ENCODE data around the gene ESRRG.

The ESRRG gene

GRCh38 chr1:216632980-216633379 lies 90.2 kb downstream of the ESRRG start:
- no peaks in the 10 kb centered on the region for H3K36me3 ChIP-seq (ENCODE audit: insufficient read depth, low read length)
- H3K27ac ChIP-seq, result no peak overlapping the region
- TF ChIP-seq POLR2AphosphoS5 (IDR thresholded peaks at IDR 0.05; ENCODE audit: borderline replicate concordance, low read depth, low read length) (no peak), EZH2 (IDR thresholded peaks at IDR 0.05) (no peak), FOXP2 (optimal IDR thresholded peaks at IDR 0.05; ENCODE audit: control extremely low read depth, extremely low read length, insufficient read depth) (no peak)
- no peak overlapping the region for H3K4me3 ChIP-seq
- DNase-seq (ENCODE audit: low read depth, low spot score), result no peak
- no peak overlapping the region for H3K9ac ChIP-seq (ENCODE audit: insufficient read length)
- H3K9me3 ChIP-seq (ENCODE audit: low read depth, low read length), result no peaks in the 10 kb centered on the region

- Histone ChIP-seq H3K36me3 (ENCODE audit: insufficient read depth, low read length) (no peaks in the 10 kb centered on the region), H3K9me3 (ENCODE audit: low read depth, low read length) (no peaks in the 10 kb centered on the region), H3K27ac (no peak overlapping the region), H3K9ac (ENCODE audit: insufficient read length) (no peak overlapping the region), H3K4me3 (no peak overlapping the region)
- DNase-seq (ENCODE audit: low read depth, low spot score), result no peak
- TF ChIP-seq POLR2AphosphoS5 (IDR thresholded peaks at IDR 0.05; ENCODE audit: borderline replicate concordance, low read depth, low read length) (no peak), EZH2 (IDR thresholded peaks at IDR 0.05) (no peak), FOXP2 (optimal IDR thresholded peaks at IDR 0.05; ENCODE audit: control extremely low read depth, extremely low read length, insufficient read depth) (no peak)
These were observed 92.7 kb downstream of the ESRRG start for GRCh38 chr1:216630532-216630931.

GRCh38 chr1:216627252-216627651 lies 96.0 kb downstream of the ESRRG start:
- no peaks in the 10 kb centered on the region for H3K36me3 ChIP-seq (ENCODE audit: insufficient read depth, low read length)

GRCh38 chr1:216626394-216627067 lies 96.7 kb downstream of the ESRRG start:
- Histone ChIP-seq H3K27ac (no peak overlapping the region), H3K9me3 (ENCODE audit: low read depth, low read length) (no peaks in the 10 kb centered on the region), H3K9ac (ENCODE audit: insufficient read length) (no peak overlapping the region), H3K36me3 (ENCODE audit: insufficient read depth, low read length) (no peaks in the 10 kb centered on the region), H3K4me3 (no peak overlapping the region)
- no peak for DNase-seq (ENCODE audit: low read depth, low spot score)
- TF ChIP-seq POLR2AphosphoS5 (IDR thresholded peaks at IDR 0.05; ENCODE audit: borderline replicate concordance, low read depth, low read length) (no peak), EZH2 (IDR thresholded peaks at IDR 0.05) (no peak), FOXP2 (optimal IDR thresholded peaks at IDR 0.05; ENCODE audit: control extremely low read depth, extremely low read length, insufficient read depth) (no peak)

More at GRCh38 chr1:216627252-216627651, 96.0 kb downstream of the ESRRG start:
- no peak overlapping the region for H3K4me3 ChIP-seq
- TF ChIP-seq FOXP2 (optimal IDR thresholded peaks at IDR 0.05; ENCODE audit: control extremely low read depth, extremely low read length, insufficient read depth), result no peak
- TF ChIP-seq POLR2AphosphoS5 (IDR thresholded peaks at IDR 0.05; ENCODE audit: borderline replicate concordance, low read depth, low read length), result no peak
- TF ChIP-seq EZH2 (IDR thresholded peaks at IDR 0.05), result no peak
- no peak overlapping the region for H3K27ac ChIP-seq
- no peak overlapping the region for H3K9ac ChIP-seq (ENCODE audit: insufficient read length)
- H3K9me3 ChIP-seq (ENCODE audit: low read depth, low read length), result no peaks in the 10 kb centered on the region
- DNase-seq (ENCODE audit: low read depth, low spot score), result no peak

- Histone ChIP-seq H3K27ac (no peak overlapping the region), H3K9me3 (ENCODE audit: low read depth, low read length) (no peaks in the 10 kb centered on the region), H3K36me3 (ENCODE audit: insufficient read depth, low read length) (no peaks in the 10 kb centered on the region), H3K4me3 (no peak overlapping the region), H3K9ac (ENCODE audit: insufficient read length) (no peak overlapping the region)
- no peak for DNase-seq (ENCODE audit: low read depth, low spot score)
- TF ChIP-seq EZH2 (IDR thresholded peaks at IDR 0.05), result no peak
- no peak for TF ChIP-seq FOXP2 (optimal IDR thresholded peaks at IDR 0.05; ENCODE audit: control extremely low read depth, extremely low read length, insufficient read depth)
- no peak for TF ChIP-seq POLR2AphosphoS5 (IDR thresholded peaks at IDR 0.05; ENCODE audit: borderline replicate concordance, low read depth, low read length)
These were observed 101.7 kb downstream of the ESRRG start for GRCh38 chr1:216621536-216621935.

- Histone ChIP-seq H3K9me3 (ENCODE audit: low read depth, low read length) (no peaks in the 10 kb centered on the region), H3K27ac (no peak overlapping the region), H3K4me3 (no peak overlapping the region), H3K9ac (ENCODE audit: insufficient read length) (no peak overlapping the region), H3K36me3 (ENCODE audit: insufficient read depth, low read length) (no peaks in the 10 kb centered on the region)
- DNase-seq (ENCODE audit: low read depth, low spot score), result no peak
- TF ChIP-seq FOXP2 (optimal IDR thresholded peaks at IDR 0.05; ENCODE audit: control extremely low read depth, extremely low read length, insufficient read depth) (no peak), EZH2 (IDR thresholded peaks at IDR 0.05) (no peak)
These were observed 106.0 kb downstream of the ESRRG start for GRCh38 chr1:216617081-216617875.

GRCh38 chr1:216616425-216616824 lies 106.8 kb downstream of the ESRRG start:
- no peak overlapping the region for H3K27ac ChIP-seq
- DNase-seq (ENCODE audit: low read depth, low spot score), result no peak
- no peak overlapping the region for H3K4me3 ChIP-seq
- no peaks in the 10 kb centered on the region for H3K36me3 ChIP-seq (ENCODE audit: insufficient read depth, low read length)
- H3K9ac ChIP-seq (ENCODE audit: insufficient read length), result no peak overlapping the region
- no peak for TF ChIP-seq FOXP2 (optimal IDR thresholded peaks at IDR 0.05; ENCODE audit: control extremely low read depth, extremely low read length, insufficient read depth)
- no peak for TF ChIP-seq EZH2 (IDR thresholded peaks at IDR 0.05)
- TF ChIP-seq POLR2AphosphoS5 (IDR thresholded peaks at IDR 0.05; ENCODE audit: borderline replicate concordance, low read depth, low read length), result no peak
- H3K9me3 ChIP-seq (ENCODE audit: low read depth, low read length), result no peaks in the 10 kb centered on the region

- TF ChIP-seq EZH2 (IDR thresholded peaks at IDR 0.05) (no peak), FOXP2 (optimal IDR thresholded peaks at IDR 0.05; ENCODE audit: control extremely low read depth, extremely low read length, insufficient read depth) (no peak), POLR2AphosphoS5 (IDR thresholded peaks at IDR 0.05; ENCODE audit: borderline replicate concordance, low read depth, low read length) (no peak)
- H3K36me3 ChIP-seq (ENCODE audit: insufficient read depth, low read length), result no peaks in the 10 kb centered on the region
- H3K4me3 ChIP-seq, result no peak overlapping the region
- H3K9me3 ChIP-seq (ENCODE audit: low read depth, low read length), result no peaks in the 10 kb centered on the region
- no peak overlapping the region for H3K9ac ChIP-seq (ENCODE audit: insufficient read length)
- DNase-seq (ENCODE audit: low read depth, low spot score), result no peak
- H3K27ac ChIP-seq, result no peak overlapping the region
These were observed 109.0 kb downstream of the ESRRG start for GRCh38 chr1:216614011-216614934.
